ENCODE results near the gene RAET1G. TPM values are rescaled to one million over a fixed set of nuclear protein-coding genes. Genes with fewer than 3 reads are reported as not detected.
A peak's percentile ranks its signal among the peaks of the same experiment; 100 is the strongest.

RAET1G gene
- total and polyA plus RNA-seq, 11 donors, result 0.22 to 1.9 (median 0.25) TPM; not detected in 8

- Histone ChIP-seq H3K4me3 (peak overlapping the region; percentile 42 to 63 (median 56)), H3K27ac (peak overlapping the region in 10 of 12 donors; percentile 30 to 70 (median 58)), H3K27me3 (peaks cover 0 to 52% (median 17%) of the 10 kb centered on the region in 9 donors), H3K36me3 (no peaks in the 10 kb centered on the region), H3K9me3 (no peaks in the 10 kb centered on the region), H3K4me1 (peaks cover 0 to 32% (median 20%) of the 10 kb centered on the region in 12 donors)
- ATAC-seq (peak; percentile 4 to 40 (median 37)), DNase-seq (peak in 3 of 5 donors; percentile 34 to 60 (median 42))
- WGBS, 4 donors, result 7 to 21% (median 11%) methylated on average over 19 to 34 of the region's 34 CpGs
- intact Hi-C loops (cut with DNase I), result loop anchor here (2.0 to 10.0 kb wide), 11 partner anchors 29 to 361 kb away; partner anchors contain the start of genes GINM1 (in 3 of the 10), LATS1 (in 1 of the 10) and LRP11 (in 1 of the 10)
- TF ChIP-seq CTCF (IDR thresholded peaks at IDR 0.05), result no peak
- TF ChIP-seq POLR2A (IDR thresholded peaks at IDR 0.05), result no peak
These were observed 2.5 kb upstream of the RAET1G start for GRCh38 chr6:149925253-149925973.

GRCh38 chr6:149924933-149925252 is 2.0 kb upstream of the RAET1G start:
- WGBS, 4 donors, result 76 to 93% (median 79%) methylated on average over 4 of the region's 4 CpGs
- ATAC-seq (no peak), DNase-seq (no peak)
- Histone ChIP-seq H3K27ac (peak overlapping the region in 1 of 12 donors; percentile 68), H3K36me3 (no peaks in the 10 kb centered on the region), H3K9me3 (no peaks in the 10 kb centered on the region), H3K27me3 (peaks cover 0 to 49% (median 11%) of the 10 kb centered on the region in 9 donors), H3K4me3 (peak overlapping the region in 3 of 12 donors; percentile 56 to 63 (median 62)), H3K4me1 (peaks cover 0 to 32% (median 20%) of the 10 kb centered on the region in 12 donors)
- intact Hi-C loops (cut with DNase I), result loop anchor here (2.0 to 10.0 kb wide), 11 partner anchors 28 to 360 kb away; partner anchors contain the start of genes GINM1 (in 3 of the 10), LATS1 (in 1 of the 10) and LRP11 (in 1 of the 10)
- TF ChIP-seq POLR2A (IDR thresholded peaks at IDR 0.05) (no peak), CTCF (IDR thresholded peaks at IDR 0.05) (no peak)

GRCh38 chr6:149924206-149924932 is 1.4 kb upstream of the RAET1G start:
- Histone ChIP-seq H3K4me1 (peaks cover 0 to 32% (median 20%) of the 10 kb centered on the region in 12 donors), H3K4me3 (peak overlapping the region in 1 of 12 donors; percentile 56), H3K27ac (peak overlapping the region in 1 of 12 donors; percentile 68), H3K36me3 (no peaks in the 10 kb centered on the region), H3K9me3 (no peaks in the 10 kb centered on the region), H3K27me3 (peaks cover 0 to 44% (median 8%) of the 10 kb centered on the region in 9 donors)
- no peak for DNase-seq
- 74 to 88% (median 80%) methylated on average over 8 to 9 of the region's 9 CpGs for WGBS, 4 donors
- intact Hi-C loops (cut with DNase I), result loop anchor here in 8 of 10 donors (2.0 to 10.0 kb wide), 8 partner anchors 28 to 360 kb away; partner anchors contain the start of genes GINM1 (in 2 of the 8), LATS1 (in 1 of the 8) and LRP11 (in 1 of the 8)
- ATAC-seq, result no peak
- no peak for TF ChIP-seq CTCF (IDR thresholded peaks at IDR 0.05)
- TF ChIP-seq POLR2A (IDR thresholded peaks at IDR 0.05), result no peak
